Neuronal stem cell (in vitro differentiated cells): ENCODE results near the gene MCAT.

Experiments used
- DNase-seq: peaks from one replicate; pipeline ENCODE4 v3.0.0-alpha.2; 2013; ENCODE audit warnings: low spot score
- H2AFZ ChIP-seq: one replicate; pipeline ENCODE4 v1.6.1; 2013; ENCODE audit warnings: mild to moderate bottlenecking, low read length, inconsistent platforms
- H2AK5ac ChIP-seq: 2 replicates; pipeline ENCODE4 v1.6.1; 2013; ENCODE audit warnings: low read depth, mild to moderate bottlenecking, inconsistent platforms, low read length, moderate library complexity, mixed read lengths
- H2BK120ac ChIP-seq: 2 replicates; pipeline ENCODE4 v1.6.1; 2013; ENCODE audit warnings: low read depth, mild to moderate bottlenecking, inconsistent platforms, low read length, moderate library complexity, mixed read lengths
- H2BK12ac ChIP-seq: one replicate; pipeline ENCODE4 v1.6.1; 2013; ENCODE audit warnings: low read length, inconsistent platforms
- H2BK15ac ChIP-seq: 2 replicates; pipeline ENCODE4 v1.6.1; 2013; ENCODE audit warnings: mild to moderate bottlenecking, low read length, inconsistent platforms, mixed read lengths
- H2BK5ac ChIP-seq: one replicate; pipeline ENCODE4 v1.6.1; 2013; ENCODE audit warnings: inconsistent platforms, mild to moderate bottlenecking, low read length, moderate library complexity
- H3K14ac ChIP-seq: one replicate; pipeline ENCODE4 v1.6.1; 2013; ENCODE audit warnings: low read length, inconsistent platforms
- H3K18ac ChIP-seq: 2 replicates; pipeline ENCODE4 v1.6.1; 2013; ENCODE audit warnings: low read length, inconsistent platforms
- H3K23ac ChIP-seq: 2 replicates; pipeline ENCODE4 v1.6.1; 2013; ENCODE audit warnings: low read depth, mild to moderate bottlenecking, mixed read lengths, low read length, inconsistent platforms; ENCODE audit not compliant: poor library complexity
- H3K27ac ChIP-seq: replicated peaks from 3 replicates; pipeline ENCODE4 v1.5.1; 2013; ENCODE audit warnings: low read length, inconsistent platforms
- H3K27me3 ChIP-seq, 3 experiments: 2 replicates each; pipeline ENCODE4 v1.6.1; 2013; ENCODE audit warnings: low read length in 3 of 3, mild to moderate bottlenecking in 2 of 3, inconsistent platforms in 1 of 3, low read depth in 1 of 3, mixed read lengths in 1 of 3, moderate library complexity in 1 of 3; ENCODE audit not compliant: control insufficient read depth in 3 of 3, insufficient read depth in 3 of 3
- H3K36me3 ChIP-seq, 2 donors: replicated peaks in 1 of 2; 2 replicates each; pipeline ENCODE4 v1.6.1; 2013; ENCODE audit warnings: low read length in 2 of 2; ENCODE audit not compliant: control insufficient read depth in 2 of 2, insufficient read depth in 2 of 2
- H3K4ac ChIP-seq: 2 replicates; pipeline ENCODE4 v1.6.1; 2013; ENCODE audit warnings: inconsistent platforms, mild to moderate bottlenecking, low read length, moderate library complexity
- H3K4me1 ChIP-seq, 2 donors: 1 replicate in 1 of 2; 2 replicates in 1 of 2; pipeline ENCODE4 v1.6.1; 2013; ENCODE audit warnings: low read length in 2 of 2, low read depth in 1 of 2; ENCODE audit not compliant: control insufficient read depth in 2 of 2, insufficient read depth in 1 of 2
- H3K4me2 ChIP-seq: one replicate; pipeline ENCODE4 v1.6.1; 2013; ENCODE audit warnings: mild to moderate bottlenecking, low read length, inconsistent platforms; ENCODE audit not compliant: insufficient read depth, poor library complexity, severe bottlenecking
- H3K4me3 ChIP-seq, 2 donors: 2 replicates each; pipeline ENCODE4 v1.5.1; 2013; ENCODE audit warnings: low read length in 2 of 2, mild to moderate bottlenecking in 2 of 2, inconsistent platforms in 1 of 2, moderate library complexity in 1 of 2
- H3K79me1 ChIP-seq: one replicate; pipeline ENCODE4 v1.6.1; 2013; ENCODE audit warnings: low read depth, mild to moderate bottlenecking, inconsistent platforms, low read length, moderate library complexity
- H3K9ac ChIP-seq: one replicate; pipeline ENCODE4 v1.6.1; 2013; ENCODE audit warnings: mild to moderate bottlenecking, low read depth, low read length, inconsistent platforms; ENCODE audit not compliant: poor library complexity
- H3K9me3 ChIP-seq, 2 donors: replicated peaks in 1 of 2; 2 replicates each; pipeline versions ENCODE3 to v1.6.1; 2013; ENCODE audit warnings: low read length in 2 of 2, mild to moderate bottlenecking in 2 of 2, inconsistent platforms in 1 of 2, low read depth in 1 of 2, mixed read lengths in 1 of 2, moderate library complexity in 1 of 2; ENCODE audit not compliant: control insufficient read depth in 2 of 2, insufficient read depth in 1 of 2
- H4K8ac ChIP-seq: one replicate; pipeline ENCODE4 v1.6.1; 2013; ENCODE audit warnings: low read depth, mild to moderate bottlenecking, inconsistent platforms, low read length, moderate library complexity
- H4K91ac ChIP-seq: one replicate; pipeline ENCODE4 v1.6.1; 2013; ENCODE audit warnings: low read length, low read depth, mild to moderate bottlenecking, inconsistent platforms; ENCODE audit not compliant: poor library complexity
- WGBS, 2 donors: extraction: QIAGEN DNeasy Blood & Tissue Kit; methylation state at CpG; one replicate each; pipeline ENCODE4 v1.1.7; 2013; ENCODE audit warnings: missing lambda C conversion rate in 2 of 2, mixed read lengths in 1 of 2; ENCODE audit not compliant: insufficient read length in 2 of 2, insufficient replicate concordance in 1 of 2; ENCODE audit errors: extremely low coverage in 2 of 2; 5-methylcytosine and 5-hydroxymethylcytosine counted together

Gene MCAT

GRCh38 chr22:43127166-43127908, 15.9 kb downstream of the MCAT start:
- Histone ChIP-seq H3K9me3 (no peaks in the 10 kb centered on the region), H3K27me3 (no peaks in the 10 kb centered on the region), H4K8ac (no peak overlapping the region), H2BK120ac (no peak overlapping the region), H3K4me2 (no peak overlapping the region), H2BK15ac (no peak overlapping the region), H3K79me1 (no peaks in the 10 kb centered on the region), H2AK5ac (no peak overlapping the region), H3K9ac (peak overlapping the region; percentile 70), H3K14ac (no peak overlapping the region), H4K91ac (no peak overlapping the region), H3K4ac (no peak overlapping the region), H3K36me3 (peaks cover 5 to 16% of the 10 kb centered on the region in 2 donors), H3K23ac (peak overlapping the region; percentile 73), H2BK12ac (no peak overlapping the region), H3K4me3 (no peak overlapping the region), H2BK5ac (peak overlapping the region; percentile 75), H2AFZ (no peak overlapping the region), H3K18ac (peak overlapping the region; percentile 64), H3K4me1 (peaks cover 5 to 10% of the 10 kb centered on the region in 2 donors), H3K27ac (no peak overlapping the region)
- no peak for DNase-seq
- WGBS, 2 donors, result no CpG with 5 or more reads among the region's 17 CpGs

DNA sequence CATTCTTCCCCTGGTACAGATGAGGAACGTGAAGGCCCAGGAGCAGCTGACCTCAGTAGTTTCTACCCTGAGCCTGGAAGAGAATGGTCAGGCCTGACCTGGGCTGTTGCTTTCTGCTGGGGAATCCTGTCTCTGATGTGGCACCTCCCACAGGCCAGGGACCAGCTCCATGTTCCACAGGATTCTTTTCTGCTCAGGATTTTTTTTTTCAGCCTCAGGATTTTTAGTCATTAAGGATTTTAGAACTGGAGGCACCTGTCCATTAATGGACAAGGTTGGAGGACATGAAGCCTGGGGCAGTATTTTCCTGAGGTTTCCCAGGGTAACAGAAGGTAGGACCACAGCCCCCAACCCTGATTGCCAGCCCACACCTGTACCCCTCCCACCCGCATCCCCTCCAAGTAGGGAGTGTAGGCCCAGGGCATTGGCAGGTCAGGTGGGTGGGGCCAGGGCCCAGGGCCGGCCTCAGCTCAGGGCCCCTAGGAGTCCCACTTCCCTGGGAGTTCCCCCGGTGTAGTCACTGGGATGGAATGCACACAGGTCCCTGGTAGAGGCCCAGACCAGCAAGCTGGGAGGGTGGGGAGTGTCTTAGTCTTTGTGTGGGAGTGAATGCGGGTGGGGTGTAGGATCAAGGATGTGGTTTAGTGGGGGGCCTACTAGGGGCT, 16.6 kb downstream of the MCAT start:
- Histone ChIP-seq H3K79me1 (no peaks in the 10 kb centered on the region), H3K27ac (no peak overlapping the region), H3K23ac (no peak overlapping the region), H3K4me3 (no peak overlapping the region), H3K9me3 (no peaks in the 10 kb centered on the region), H3K14ac (no peak overlapping the region), H2BK120ac (no peak overlapping the region), H4K91ac (no peak overlapping the region), H3K18ac (no peak overlapping the region), H3K4ac (no peak overlapping the region), H3K27me3 (no peaks in the 10 kb centered on the region), H3K4me2 (no peak overlapping the region), H3K9ac (no peak overlapping the region), H2BK15ac (no peak overlapping the region), H3K36me3 (peaks cover under 1 to 9% of the 10 kb centered on the region in 2 donors), H2BK12ac (no peak overlapping the region), H2AK5ac (no peak overlapping the region), H2AFZ (no peak overlapping the region), H2BK5ac (no peak overlapping the region), H4K8ac (no peak overlapping the region), H3K4me1 (peaks cover 5 to 10% of the 10 kb centered on the region in 2 donors)
- WGBS, 2 donors, result no CpG with 5 or more reads among the region's 5 CpGs
- no peak for DNase-seq

DNA sequence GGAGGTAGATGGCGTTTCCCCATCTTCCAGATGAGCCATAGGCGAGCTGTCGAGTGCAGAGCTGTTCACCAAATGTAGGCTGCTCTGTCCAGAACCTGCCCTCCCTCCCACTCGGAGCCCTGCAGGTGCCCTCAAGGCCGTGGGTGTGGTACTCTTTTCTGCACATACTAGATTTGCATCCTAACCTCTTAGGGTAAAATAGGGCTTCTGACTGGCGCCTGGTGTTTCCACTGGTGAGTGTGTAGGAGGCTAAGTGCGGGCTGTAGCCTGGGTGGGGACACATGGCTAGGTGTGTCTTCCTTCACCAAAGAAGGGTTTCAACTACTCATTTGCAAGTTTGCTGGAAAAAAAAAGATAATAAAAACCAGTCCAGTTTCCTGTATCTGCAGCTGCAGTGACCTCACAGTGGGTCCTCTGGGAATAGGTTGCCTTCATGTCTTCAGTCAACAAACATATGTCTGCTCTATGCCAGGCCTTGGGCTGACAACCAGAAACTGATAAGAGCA, 24.2 kb downstream of the MCAT start:
- no peaks in the 10 kb centered on the region for H3K36me3 ChIP-seq

More for the DNA sequence above, 24.2 kb downstream of the MCAT start:
- H3K4ac ChIP-seq, result no peak overlapping the region
- H3K9ac ChIP-seq, result no peak overlapping the region
- no peak overlapping the region for H2BK5ac ChIP-seq
- H3K79me1 ChIP-seq, result no peaks in the 10 kb centered on the region
- no peak for DNase-seq
- H4K8ac ChIP-seq, result no peak overlapping the region
- H3K9me3 ChIP-seq, result peaks cover 0 to 3% of the 10 kb centered on the region in 2 donors
- no peak overlapping the region for H4K91ac ChIP-seq
- peaks cover 7 to 10% of the 10 kb centered on the region in 2 donors for H3K4me1 ChIP-seq
- no peak overlapping the region for H3K14ac ChIP-seq
- H3K18ac ChIP-seq, result no peak overlapping the region
- WGBS, 2 donors, result no CpG with 5 or more reads among the region's 7 CpGs
- no peak overlapping the region for H3K27ac ChIP-seq
- H3K4me3 ChIP-seq, result no peak overlapping the region
- H2BK120ac ChIP-seq, result no peak overlapping the region
- no peak overlapping the region for H3K23ac ChIP-seq
- no peak overlapping the region for H2BK15ac ChIP-seq
- peaks cover 0 to 4% (median 3%) of the 10 kb centered on the region in 3 experiments for H3K27me3 ChIP-seq
- H2AFZ ChIP-seq, result no peak overlapping the region
- H2BK12ac ChIP-seq, result no peak overlapping the region
- H3K4me2 ChIP-seq, result no peak overlapping the region
- no peak overlapping the region for H2AK5ac ChIP-seq
